HUDEP-2 (cell line): ENCODE data around the gene SH3BGRL3.
A peak's percentile ranks its signal among the peaks of the same experiment; 100 is the strongest.
"Not testable (repeated sequence)": the region's sequence is repeated elsewhere in the genome, so short reads cannot be mapped to it uniquely, and the experiment has no call there.

Experiments used
- DNase-seq, 76 experiments: peaks; one replicate each; lab custom pipeline; 2025; ENCODE audit not compliant: unreplicated experiment in 76 of 76; lab: John Stamatoyannopoulos, UW

Gene SH3BGRL3

GRCh38 chr1:26307966-26308899 lies 28.3 kb downstream of the SH3BGRL3 start:
- DNase-seq: peak in 18 of 76 experiments; percentile 11 to 49 (median 30)

- DNase-seq: no peak
These were observed 34.6 kb downstream of the SH3BGRL3 start for GRCh38 chr1:26314501-26314900.

- DNase-seq: no peak
These were observed 36.3 kb downstream of the SH3BGRL3 start for GRCh38 chr1:26315874-26316850.

GRCh38 chr1:26317146-26317545 lies 37.3 kb downstream of the SH3BGRL3 start:
- no peak for DNase-seq

- DNase-seq: peak in 42 of 76 experiments; percentile 2 to 68 (median 35)
These were observed 37.9 kb downstream of the SH3BGRL3 start, which contains the start of gene CD52 for GRCh38 chr1:26317612-26318337. Gene CD52, plus strand, starts transcription at chr1:26317958. Its CDS starts 60 bp downstream, at chr1:26318018.

GRCh38 chr1:26318338-26319064 lies 38.6 kb downstream of the SH3BGRL3 start:
- peak in 41 of 76 experiments; percentile 3 to 68 (median 33) for DNase-seq

- DNase-seq: no peak
These were observed 41.0 kb downstream of the SH3BGRL3 start for GRCh38 chr1:26320896-26321295.

GRCh38 chr1:26321315-26322041 lies 41.6 kb downstream of the SH3BGRL3 start:
- peak in 75 of 76 experiments; percentile 26 to 95 (median 80) for DNase-seq

GRCh38 chr1:26322042-26322331 lies 42.1 kb downstream of the SH3BGRL3 start:
- DNase-seq: no peak

GRCh38 chr1:26323382-26323781 lies 43.5 kb downstream of the SH3BGRL3 start:
- no peak for DNase-seq

GRCh38 chr1:26324550-26324949 lies 44.7 kb downstream of the SH3BGRL3 start:
- DNase-seq: no peak

GRCh38 chr1:26327956-26328362 lies 48.1 kb downstream of the SH3BGRL3 start:
- DNase-seq: no peak

- DNase-seq: no peak
These were observed 48.7 kb downstream of the SH3BGRL3 start for GRCh38 chr1:26328597-26328996.

GRCh38 chr1:26329380-26329779 lies 49.5 kb downstream of the SH3BGRL3 start:
- DNase-seq: not testable (repeated sequence)

- no peak for DNase-seq
These were observed 50.4 kb downstream of the SH3BGRL3 start for GRCh38 chr1:26330276-26330675.
